ENCODE data around the gene ATP9A. TPM values are rescaled to one million over a fixed set of nuclear protein-coding genes. Genes with fewer than 3 reads are reported as not detected.
"Not testable (repeated sequence)": the region's sequence is repeated elsewhere in the genome, so short reads cannot be mapped to it uniquely, and the experiment has no call there.

Gene ATP9A
- polyA plus RNA-seq, 1 donor from 2014 or later: 56.1 TPM

DNA sequence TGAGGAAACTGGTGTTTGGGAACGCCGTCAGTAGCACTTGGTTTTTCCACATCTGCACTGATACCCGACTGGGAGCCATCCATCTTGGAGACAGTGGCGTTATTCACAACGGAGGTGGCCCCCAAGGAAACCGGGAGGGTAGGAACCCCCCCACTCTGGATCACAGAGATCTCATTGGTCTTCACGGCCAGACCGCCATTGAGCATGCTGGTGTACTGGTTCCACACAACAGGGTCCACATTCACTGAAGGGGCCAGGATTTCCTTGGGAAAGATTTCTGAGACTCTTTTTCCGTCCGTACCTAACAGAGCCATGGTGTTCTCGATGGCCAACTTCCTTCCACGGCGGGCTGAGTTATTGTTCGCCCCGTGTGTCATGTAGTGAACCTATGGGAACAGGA, 16.1 kb upstream of the ATP9A start:
- Histone ChIP-seq H3K9me3 (ENCODE audit: low read length) (no peaks in the 10 kb centered on the region), H3K27me3 (ENCODE audit: insufficient read depth, low read depth, low read length) (no peaks in the 10 kb centered on the region), H3K9ac (ENCODE audit: low read length) (no peak overlapping the region), H3K4me3 (ENCODE audit: low read length) (no peak overlapping the region), H4K20me1 (ENCODE audit: insufficient read depth) (no peaks in the 10 kb centered on the region), H3K9me2 (ENCODE audit: insufficient read depth, low read length) (no peaks in the 10 kb centered on the region), H3F3A (ENCODE audit: insufficient read depth, low read length, poor library complexity, severe bottlenecking) (no peaks in the 10 kb centered on the region), H3K79me2 (replicated peaks; ENCODE audit: insufficient read depth, low read length) (no peaks in the 10 kb centered on the region), H3K27ac (ENCODE audit: low read length) (no peak overlapping the region), H3K4me2 (ENCODE audit: low read length) (no peak overlapping the region), H2AFZ (ENCODE audit: low read depth, low read length) (no peak overlapping the region), H3K36me3 (ENCODE audit: insufficient read depth, low read length) (no peaks in the 10 kb centered on the region)
- TF ChIP-seq TAF1 (IDR thresholded peaks at IDR 0.05; ENCODE audit: low read depth) (no peak), EP300 (conservative IDR thresholded peaks at IDR 0.05; ENCODE audit: poor library complexity, severe bottlenecking) (no peak), EZH2 (IDR thresholded peaks at IDR 0.05; ENCODE audit: borderline replicate concordance, insufficient read depth, low read length, poor library complexity, severe bottlenecking) (no peak), RAD21 (conservative IDR thresholded peaks at IDR 0.05) (no peak), MXI1 (conservative IDR thresholded peaks at IDR 0.05; ENCODE audit: poor library complexity, severe bottlenecking) (no peak), SMC3 (conservative IDR thresholded peaks at IDR 0.05; ENCODE audit: poor library complexity) (no peak), POLR2AphosphoS5 (IDR thresholded peaks at IDR 0.05) (no peak)
- TF ChIP-seq, protein P1, sequence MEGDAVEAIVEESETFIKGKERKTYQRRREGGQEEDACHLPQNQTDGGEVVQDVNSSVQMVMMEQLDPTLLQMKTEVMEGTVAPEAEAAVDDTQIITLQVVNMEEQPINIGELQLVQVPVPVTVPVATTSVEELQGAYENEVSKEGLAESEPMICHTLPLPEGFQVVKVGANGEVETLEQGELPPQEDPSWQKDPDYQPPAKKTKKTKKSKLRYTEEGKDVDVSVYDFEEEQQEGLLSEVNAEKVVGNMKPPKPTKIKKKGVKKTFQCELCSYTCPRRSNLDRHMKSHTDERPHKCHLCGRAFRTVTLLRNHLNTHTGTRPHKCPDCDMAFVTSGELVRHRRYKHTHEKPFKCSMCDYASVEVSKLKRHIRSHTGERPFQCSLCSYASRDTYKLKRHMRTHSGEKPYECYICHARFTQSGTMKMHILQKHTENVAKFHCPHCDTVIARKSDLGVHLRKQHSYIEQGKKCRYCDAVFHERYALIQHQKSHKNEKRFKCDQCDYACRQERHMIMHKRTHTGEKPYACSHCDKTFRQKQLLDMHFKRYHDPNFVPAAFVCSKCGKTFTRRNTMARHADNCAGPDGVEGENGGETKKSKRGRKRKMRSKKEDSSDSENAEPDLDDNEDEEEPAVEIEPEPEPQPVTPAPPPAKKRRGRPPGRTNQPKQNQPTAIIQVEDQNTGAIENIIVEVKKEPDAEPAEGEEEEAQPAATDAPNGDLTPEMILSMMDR (IDR thresholded peaks at IDR 0.05; ENCODE audit: poor library complexity, severe bottlenecking): no peak
- TF ChIP-seq, protein P2, sequence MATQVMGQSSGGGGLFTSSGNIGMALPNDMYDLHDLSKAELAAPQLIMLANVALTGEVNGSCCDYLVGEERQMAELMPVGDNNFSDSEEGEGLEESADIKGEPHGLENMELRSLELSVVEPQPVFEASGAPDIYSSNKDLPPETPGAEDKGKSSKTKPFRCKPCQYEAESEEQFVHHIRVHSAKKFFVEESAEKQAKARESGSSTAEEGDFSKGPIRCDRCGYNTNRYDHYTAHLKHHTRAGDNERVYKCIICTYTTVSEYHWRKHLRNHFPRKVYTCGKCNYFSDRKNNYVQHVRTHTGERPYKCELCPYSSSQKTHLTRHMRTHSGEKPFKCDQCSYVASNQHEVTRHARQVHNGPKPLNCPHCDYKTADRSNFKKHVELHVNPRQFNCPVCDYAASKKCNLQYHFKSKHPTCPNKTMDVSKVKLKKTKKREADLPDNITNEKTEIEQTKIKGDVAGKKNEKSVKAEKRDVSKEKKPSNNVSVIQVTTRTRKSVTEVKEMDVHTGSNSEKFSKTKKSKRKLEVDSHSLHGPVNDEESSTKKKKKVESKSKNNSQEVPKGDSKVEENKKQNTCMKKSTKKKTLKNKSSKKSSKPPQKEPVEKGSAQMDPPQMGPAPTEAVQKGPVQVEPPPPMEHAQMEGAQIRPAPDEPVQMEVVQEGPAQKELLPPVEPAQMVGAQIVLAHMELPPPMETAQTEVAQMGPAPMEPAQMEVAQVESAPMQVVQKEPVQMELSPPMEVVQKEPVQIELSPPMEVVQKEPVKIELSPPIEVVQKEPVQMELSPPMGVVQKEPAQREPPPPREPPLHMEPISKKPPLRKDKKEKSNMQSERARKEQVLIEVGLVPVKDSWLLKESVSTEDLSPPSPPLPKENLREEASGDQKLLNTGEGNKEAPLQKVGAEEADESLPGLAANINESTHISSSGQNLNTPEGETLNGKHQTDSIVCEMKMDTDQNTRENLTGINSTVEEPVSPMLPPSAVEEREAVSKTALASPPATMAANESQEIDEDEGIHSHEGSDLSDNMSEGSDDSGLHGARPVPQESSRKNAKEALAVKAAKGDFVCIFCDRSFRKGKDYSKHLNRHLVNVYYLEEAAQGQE (IDR thresholded peaks at IDR 0.05; ENCODE audit: borderline replicate concordance): no peak

DNA sequence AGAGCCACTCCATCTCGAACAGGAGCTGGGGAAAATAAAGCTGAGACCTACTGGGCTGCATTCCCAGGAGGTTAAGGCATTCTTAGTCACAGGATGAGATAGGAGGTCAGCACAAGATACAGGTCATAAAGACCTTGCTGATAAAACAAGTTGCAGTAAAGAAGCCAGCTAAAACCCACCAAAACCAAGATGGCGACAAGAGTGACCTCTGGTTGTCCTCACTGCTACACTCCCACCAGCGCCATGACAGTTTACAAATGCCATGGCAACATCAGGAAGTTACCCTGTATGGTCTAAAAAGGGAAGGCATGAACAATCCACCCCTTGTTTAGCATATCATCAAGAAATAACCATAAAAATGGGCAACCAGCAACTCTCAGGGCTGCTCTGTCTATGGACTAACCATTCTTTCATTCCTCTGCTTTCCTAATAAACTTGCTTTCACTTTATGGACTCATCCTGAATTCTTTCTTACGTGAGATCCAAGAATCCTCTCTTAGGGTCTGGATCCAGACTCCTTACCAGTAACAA, 10.1 kb upstream of the ATP9A start:
- not testable (repeated sequence) for H3K27me3 ChIP-seq (ENCODE audit: insufficient read depth, low read depth, low read length); H3K27ac ChIP-seq (ENCODE audit: low read length); H3K9me3 ChIP-seq (ENCODE audit: low read length); H2AFZ ChIP-seq (ENCODE audit: low read depth, low read length); H4K20me1 ChIP-seq (ENCODE audit: insufficient read depth); H3K4me2 ChIP-seq (ENCODE audit: low read length); H3K79me2 ChIP-seq (replicated peaks; ENCODE audit: insufficient read depth, low read length); H3K9ac ChIP-seq (ENCODE audit: low read length); H3K4me3 ChIP-seq (ENCODE audit: low read length); H3K36me3 ChIP-seq (ENCODE audit: insufficient read depth, low read length); H3K9me2 ChIP-seq (ENCODE audit: insufficient read depth, low read length); H3F3A ChIP-seq (ENCODE audit: insufficient read depth, low read length, poor library complexity, severe bottlenecking)

GRCh38 chr20:51775241-51775640, 7.1 kb upstream of the ATP9A start:
- Histone ChIP-seq H3K9ac (ENCODE audit: low read length) (no peak overlapping the region), H3K4me2 (ENCODE audit: low read length) (no peak overlapping the region), H3K36me3 (ENCODE audit: insufficient read depth, low read length) (no peaks in the 10 kb centered on the region), H3K27me3 (ENCODE audit: insufficient read depth, low read depth, low read length) (no peaks in the 10 kb centered on the region), H2AFZ (ENCODE audit: low read depth, low read length) (no peak overlapping the region), H4K20me1 (ENCODE audit: insufficient read depth) (no peaks in the 10 kb centered on the region), H3K4me3 (ENCODE audit: low read length) (no peak overlapping the region), H3K9me2 (ENCODE audit: insufficient read depth, low read length) (no peaks in the 10 kb centered on the region), H3F3A (ENCODE audit: insufficient read depth, low read length, poor library complexity, severe bottlenecking) (no peaks in the 10 kb centered on the region), H3K9me3 (ENCODE audit: low read length) (no peaks in the 10 kb centered on the region), H3K27ac (ENCODE audit: low read length) (no peak overlapping the region), H3K79me2 (replicated peaks; ENCODE audit: insufficient read depth, low read length) (no peaks in the 10 kb centered on the region)
- TF ChIP-seq SMC3 (conservative IDR thresholded peaks at IDR 0.05; ENCODE audit: poor library complexity): no peak
- TF ChIP-seq POLR2AphosphoS5 (IDR thresholded peaks at IDR 0.05): no peak
- no peak for TF ChIP-seq EP300 (conservative IDR thresholded peaks at IDR 0.05; ENCODE audit: poor library complexity, severe bottlenecking)
- TF ChIP-seq, protein P2 (IDR thresholded peaks at IDR 0.05; ENCODE audit: borderline replicate concordance): no peak
- TF ChIP-seq TAF1 (IDR thresholded peaks at IDR 0.05; ENCODE audit: low read depth): no peak
- no peak for TF ChIP-seq RAD21 (conservative IDR thresholded peaks at IDR 0.05)
- TF ChIP-seq, protein P1 (IDR thresholded peaks at IDR 0.05; ENCODE audit: poor library complexity, severe bottlenecking): no peak
- no peak for TF ChIP-seq EZH2 (IDR thresholded peaks at IDR 0.05; ENCODE audit: borderline replicate concordance, insufficient read depth, low read length, poor library complexity, severe bottlenecking)
- TF ChIP-seq MXI1 (conservative IDR thresholded peaks at IDR 0.05; ENCODE audit: poor library complexity, severe bottlenecking): no peak

Measured in neural cell (in vitro differentiated cells).